ENCODE data around the gene CPNE7. TPM values are rescaled to one million over a fixed set of nuclear protein-coding genes. Genes with fewer than 3 reads are reported as not detected.

Gene CPNE7
- total RNA-seq, 4 donors from 2014 or later = 0.19 to 2.4 (median 1.1) TPM; not detected in 1

GRCh38 chr16:89642574-89642973 lies 67.0 kb downstream of the CPNE7 start:
- ATAC-seq (ENCODE audit: low FRiP score) (no peak), DNase-seq (ENCODE audit: low spot score) (no peak)
- TF ChIP-seq, protein P1, sequence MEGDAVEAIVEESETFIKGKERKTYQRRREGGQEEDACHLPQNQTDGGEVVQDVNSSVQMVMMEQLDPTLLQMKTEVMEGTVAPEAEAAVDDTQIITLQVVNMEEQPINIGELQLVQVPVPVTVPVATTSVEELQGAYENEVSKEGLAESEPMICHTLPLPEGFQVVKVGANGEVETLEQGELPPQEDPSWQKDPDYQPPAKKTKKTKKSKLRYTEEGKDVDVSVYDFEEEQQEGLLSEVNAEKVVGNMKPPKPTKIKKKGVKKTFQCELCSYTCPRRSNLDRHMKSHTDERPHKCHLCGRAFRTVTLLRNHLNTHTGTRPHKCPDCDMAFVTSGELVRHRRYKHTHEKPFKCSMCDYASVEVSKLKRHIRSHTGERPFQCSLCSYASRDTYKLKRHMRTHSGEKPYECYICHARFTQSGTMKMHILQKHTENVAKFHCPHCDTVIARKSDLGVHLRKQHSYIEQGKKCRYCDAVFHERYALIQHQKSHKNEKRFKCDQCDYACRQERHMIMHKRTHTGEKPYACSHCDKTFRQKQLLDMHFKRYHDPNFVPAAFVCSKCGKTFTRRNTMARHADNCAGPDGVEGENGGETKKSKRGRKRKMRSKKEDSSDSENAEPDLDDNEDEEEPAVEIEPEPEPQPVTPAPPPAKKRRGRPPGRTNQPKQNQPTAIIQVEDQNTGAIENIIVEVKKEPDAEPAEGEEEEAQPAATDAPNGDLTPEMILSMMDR (IDR thresholded peaks at IDR 0.05) = no peak

DNA sequence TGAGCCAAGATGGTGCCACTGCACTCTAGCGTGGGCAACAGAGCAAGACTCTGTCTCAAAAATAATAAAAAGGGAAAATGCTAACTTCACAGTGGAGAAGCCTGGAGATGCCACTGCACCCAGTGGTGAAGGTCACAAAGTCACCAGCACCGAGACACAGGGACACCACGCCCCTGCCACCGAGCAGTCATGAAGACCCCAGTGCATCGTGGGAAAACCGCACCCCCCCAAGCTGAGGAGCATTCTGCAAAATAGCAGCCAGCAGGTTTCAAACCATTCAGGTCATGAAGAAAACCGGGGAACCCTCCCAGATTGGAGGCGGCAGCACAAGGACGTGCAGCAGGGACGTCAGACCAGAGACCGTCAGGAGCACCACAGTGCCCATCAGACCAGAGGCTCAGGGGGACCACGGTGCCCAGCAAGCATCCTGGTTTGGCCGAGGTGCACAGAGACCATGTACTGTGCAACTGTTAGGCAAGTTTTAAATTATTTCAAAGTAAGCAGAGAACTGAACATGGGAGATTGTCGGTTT lies 68.3 kb downstream of the CPNE7 start:
- DNase-seq (ENCODE audit: low spot score) (no peak), ATAC-seq (ENCODE audit: low FRiP score) (no peak)
- TF ChIP-seq, protein P1 (IDR thresholded peaks at IDR 0.05) = no peak

DNA sequence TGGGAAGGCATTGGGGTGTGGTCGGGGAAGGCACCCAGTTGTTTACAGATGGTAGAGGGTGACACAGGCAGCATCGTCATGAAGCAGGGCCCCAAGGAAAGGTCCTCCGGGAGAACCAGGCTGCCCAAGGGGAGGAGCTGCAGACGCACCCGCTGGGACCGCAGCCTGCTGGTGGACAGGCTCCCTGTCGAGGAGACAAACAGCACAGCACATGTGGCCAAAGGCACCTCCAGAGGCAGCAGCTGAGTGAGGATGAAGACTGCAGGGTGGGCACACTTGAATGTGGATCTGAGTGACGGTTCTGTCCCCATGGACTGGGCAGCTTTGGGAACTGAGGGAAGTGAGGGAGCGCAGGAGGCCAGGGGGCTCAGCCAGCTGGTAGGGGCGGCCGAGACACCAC lies 69.6 kb downstream of the CPNE7 start:
- ATAC-seq (ENCODE audit: low FRiP score) (no peak), DNase-seq (ENCODE audit: low spot score) (no peak)
- TF ChIP-seq, protein P1 (IDR thresholded peaks at IDR 0.05) = no peak

DNA sequence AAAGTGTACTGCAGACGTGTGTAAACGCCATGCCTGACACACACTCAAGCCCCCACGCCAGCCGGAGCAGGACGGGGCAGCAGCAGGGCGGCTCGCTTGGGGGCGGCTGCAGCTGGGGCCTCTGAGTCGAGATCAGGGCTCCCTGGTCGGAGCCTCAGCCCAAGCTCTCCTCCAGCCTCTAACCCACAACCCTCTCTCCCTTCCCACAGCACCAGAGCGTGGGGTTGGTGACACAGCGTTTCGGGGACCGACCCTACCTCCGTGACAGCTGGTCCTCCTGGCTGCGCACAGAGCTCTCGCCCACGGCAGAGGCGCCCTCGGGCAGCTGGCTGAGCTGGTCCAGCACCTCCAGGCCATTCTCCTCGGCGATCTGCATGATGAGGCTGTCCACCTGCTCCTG lies 70.7 kb downstream of the CPNE7 start:
- TF ChIP-seq, protein P1 (IDR thresholded peaks at IDR 0.05) = no peak
- DNase-seq (ENCODE audit: low spot score) (no peak), ATAC-seq (ENCODE audit: low FRiP score) (no peak)

Small RNAs within 50 kb of the gene (small RNA-seq; reads per million reads assigned to genes)
- gene SNORD68 = not detected

Other genes with a start within 250 kb of the CPNE7 start
- gene ANKRD11, start 85.2 kb upstream of the CPNE7 start, total RNA-seq = 100 to 1,000 TPM in 1 of 4 donors, 10 to 100 TPM in 3; 49.8 to 114 (median 82.2) TPM
- 100 to 1,000 TPM in 1 of 4 donors, 10 to 100 TPM in 3; 68.6 to 125 (median 74.8) TPM for gene SPG7, start 67.4 kb upstream of the CPNE7 start, total RNA-seq
- 1,000 to 10,000 TPM; 4,137 to 5,837 (median 4,637) TPM for gene RPL13, start 15.1 kb upstream of the CPNE7 start, total RNA-seq
- gene DPEP1, start 37.9 kb downstream of the CPNE7 start, total RNA-seq = 1 to 10 TPM in 1 of 4 donors, not detected in 3; 1.1 TPM
- 10 to 100 TPM; 45.7 to 78.1 (median 67.7) TPM for gene CHMP1A, start 82.0 kb downstream of the CPNE7 start, total RNA-seq
- gene SPATA33, start 82.1 kb downstream of the CPNE7 start, total RNA-seq = 1 to 10 TPM; 1.8 to 7.1 (median 4.3) TPM
- gene CDK10, start 110.9 kb downstream of the CPNE7 start, total RNA-seq = 10 to 100 TPM; 32.1 to 46.8 (median 38.3) TPM
- 10 to 100 TPM in 2 of 4 donors, 1 to 10 TPM in 2; 8.1 to 28.0 (median 17.3) TPM for gene SPATA2L, start 125.9 kb downstream of the CPNE7 start, total RNA-seq
- gene VPS9D1, start 145.1 kb downstream of the CPNE7 start, total RNA-seq = 1 to 10 TPM; 5.8 to 9.5 (median 7.8) TPM
- 10 to 100 TPM; 20.2 to 45.6 (median 36.6) TPM for gene ZNF276, start 145.8 kb downstream of the CPNE7 start, total RNA-seq
- gene FANCA, start 240.9 kb downstream of the CPNE7 start, total RNA-seq = 1 to 10 TPM; 2.9 to 4.4 (median 3.8) TPM